CD4-positive, alpha-beta memory T cell (primary cell): ENCODE results near the gene SDHA. TPM values are rescaled to one million over a fixed set of nuclear protein-coding genes. Genes with fewer than 3 reads are reported as not detected.

Experiments used
- CTCF ChIA-PET: fragments of 350-600 bp; sonication (Branson Sonifier 250); formaldehyde crosslinking; loops from one replicate; lab custom pipeline; 2021; ENCODE audit warnings: inconsistent platforms; ENCODE audit not compliant: partially characterized antibody; lab: Charles Lee
- POLR2A ChIA-PET: fragments of 350-600 bp; sonication (Branson Sonifier 250); formaldehyde crosslinking; loops from one replicate; lab custom pipeline; 2021; ENCODE audit not compliant: partially characterized antibody; lab: Charles Lee
- DNase-seq, 5 donors: peaks; one replicate each; pipeline versions ENCODE4 v3.0.0 to v3.0.0-alpha.2; 2020 to 2022; ENCODE audit warnings: mixed read lengths in 1 of 5
- H3K27ac ChIP-seq: one replicate; pipeline ENCODE4 v1.7.0; 2013; ENCODE audit warnings: low read depth, low read length
- H3K27me3 ChIP-seq: 2 replicates; pipeline ENCODE4 v1.7.0; 2013; ENCODE audit warnings: mild to moderate bottlenecking, low read length, moderate library complexity; ENCODE audit not compliant: insufficient read depth
- H3K36me3 ChIP-seq: 2 replicates; pipeline ENCODE4 v1.7.0; 2013; ENCODE audit warnings: mild to moderate bottlenecking, low read length, moderate library complexity; ENCODE audit not compliant: insufficient read depth
- H3K4me1 ChIP-seq: 2 replicates; pipeline ENCODE4 v1.7.0; 2013; ENCODE audit warnings: mild to moderate bottlenecking, low read length, moderate library complexity; ENCODE audit not compliant: insufficient read depth
- H3K4me3 ChIP-seq, 2 donors: one replicate each; pipeline ENCODE4 v1.7.0; 2013; ENCODE audit warnings: low read length in 2 of 2, mild to moderate bottlenecking in 1 of 2
- H3K9me3 ChIP-seq, 2 donors: one replicate each; pipeline ENCODE4 v1.7.0; 2013; ENCODE audit warnings: low read length in 2 of 2, control low read depth in 1 of 2; ENCODE audit not compliant: control insufficient read depth in 1 of 2
- H3K27ac Mint-ChIP-seq, 7 donors: one replicate each; pipeline ENCODE4 v1.8.0; 2020 to 2021; ENCODE audit warnings: mixed read lengths in 7 of 7, mild to moderate bottlenecking in 6 of 7, inconsistent platforms in 3 of 7, moderate library complexity in 3 of 7
- H3K27me3 Mint-ChIP-seq, 2 donors: one replicate each; pipeline ENCODE4 v1.8.0; 2020 to 2021; ENCODE audit warnings: mixed read lengths in 2 of 2
- H3K36me3 Mint-ChIP-seq, 2 donors: one replicate each; pipeline ENCODE4 v1.8.0; 2020 to 2021; ENCODE audit warnings: mixed read lengths in 2 of 2, inconsistent platforms in 1 of 2, mild to moderate bottlenecking in 1 of 2
- H3K4me1 Mint-ChIP-seq, 4 donors: one replicate each; pipeline ENCODE4 v1.8.0; 2020 to 2021; ENCODE audit warnings: mixed read lengths in 4 of 4, mild to moderate bottlenecking in 1 of 4
- H3K4me3 Mint-ChIP-seq, 8 donors: one replicate each; pipeline ENCODE4 v1.8.0; 2020 to 2021; ENCODE audit warnings: mixed read lengths in 8 of 8, mild to moderate bottlenecking in 7 of 8, moderate library complexity in 6 of 8, inconsistent platforms in 3 of 8
- H3K9me3 Mint-ChIP-seq, 8 donors: one replicate each; pipeline ENCODE4 v1.8.0; 2020 to 2021; ENCODE audit warnings: mixed read lengths in 8 of 8, mild to moderate bottlenecking in 5 of 8, inconsistent platforms in 3 of 8, moderate library complexity in 1 of 8
- intact Hi-C: fragments of 100-400 bp; cut with micrococcal nuclease; formaldehyde crosslinking; loops from one replicate; pipeline ENCODE4 v1.15.1; 2023
- polyA plus RNA-seq, 2 donors: library from polyadenylated mRNA; unstranded; fragments of 300-500 nt; fragmentation: Illumina TruSeq; gene quantifications; one replicate each; pipeline ENCODE4 v1.2.3, GENCODE V29; 2021
- total RNA-seq, 2 experiments: library from RNA; stranded (reverse); gene quantifications; one replicate each; pipeline ENCODE4 v1.2.3, GENCODE V29; 2021

The SDHA gene
- total and polyA plus RNA-seq, 4 experiments from 2014 or later = 131 to 240 (median 175) TPM

DNA sequence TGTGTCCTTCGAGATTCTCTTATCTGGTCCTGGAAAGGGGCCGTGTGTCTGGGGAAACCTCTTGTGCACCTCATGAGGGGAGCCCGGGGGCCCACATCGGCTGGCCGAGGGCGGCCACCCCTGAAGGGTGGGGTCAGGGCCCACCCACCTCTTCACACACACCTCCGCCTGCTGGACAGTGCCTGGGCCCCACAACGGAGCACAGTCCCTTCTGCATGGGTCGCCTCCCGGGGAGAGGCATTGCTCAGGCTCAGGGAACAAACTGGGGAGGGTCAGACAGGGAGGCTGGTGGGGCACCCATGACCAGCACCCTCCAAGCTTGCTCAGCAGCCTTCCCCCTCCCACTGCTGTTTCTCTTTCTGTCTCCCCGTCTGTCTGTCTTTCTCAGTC lies 28.1 kb upstream of the SDHA start:
- peaks cover 6% of the 10 kb centered on the region for H3K27me3 ChIP-seq
- POLR2A ChIA-PET = no interaction called here
- H3K9me3 ChIP-seq = no peaks in the 10 kb centered on the region
- peaks cover 10% of the 10 kb centered on the region for H3K4me1 ChIP-seq
- no peak overlapping the region for H3K4me3 ChIP-seq
- H3K27me3 Mint-ChIP-seq = peaks cover 8 to 15% of the 10 kb centered on the region in 2 donors
- peaks cover 4 to 11% (median 7%) of the 10 kb centered on the region in 4 donors for H3K4me1 Mint-ChIP-seq
- DNase-seq = no peak
- no peak overlapping the region for H3K27ac ChIP-seq
- H3K9me3 Mint-ChIP-seq = peaks cover 0 to 3% (median 0%) of the 10 kb centered on the region in 8 donors
- H3K36me3 ChIP-seq = no peaks in the 10 kb centered on the region
- CTCF ChIA-PET = interaction anchor here (1.2 kb wide), 1 partner anchor 241 kb away, joined by 3 read pairs; no protein-coding TSS in a partner anchor
- peak overlapping the region in 1 of 7 donors; percentile 14 for H3K27ac Mint-ChIP-seq
- intact Hi-C loops = no loop called here
- no peaks in the 10 kb centered on the region for H3K36me3 Mint-ChIP-seq
- H3K4me3 Mint-ChIP-seq = no peak overlapping the region

DNA sequence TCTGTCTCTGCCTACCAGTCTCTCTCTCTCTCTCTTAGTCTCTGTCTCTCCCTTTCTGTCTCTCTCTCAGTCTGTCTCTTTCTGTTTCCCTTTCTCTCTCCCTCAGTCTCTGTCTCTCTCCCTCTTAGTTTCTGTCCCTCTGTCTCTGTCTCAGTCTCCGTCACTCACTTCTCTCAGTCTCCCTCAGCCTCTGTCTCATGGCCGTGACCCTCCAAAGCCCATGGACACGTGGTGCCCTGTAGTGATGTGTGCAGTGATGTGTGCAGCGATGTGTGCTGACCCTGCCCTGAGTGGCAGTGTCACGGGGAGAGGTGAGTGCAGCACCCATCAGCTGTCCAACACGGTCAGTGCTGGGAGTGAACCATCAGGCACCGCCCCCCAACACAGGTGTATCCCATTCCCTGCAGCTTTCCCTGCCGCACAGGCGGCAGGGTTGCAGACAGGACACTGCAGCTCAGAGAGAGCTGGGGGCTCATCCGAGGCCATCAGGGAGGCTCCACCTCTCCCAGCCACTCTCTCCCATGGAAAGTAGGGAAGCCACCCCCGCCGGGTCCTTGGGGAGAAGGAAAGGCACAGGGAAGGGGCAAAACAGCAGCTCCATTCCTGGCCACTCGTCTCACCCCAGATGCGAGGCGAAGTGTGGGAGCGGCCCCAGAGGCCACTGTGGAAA lies 27.6 kb upstream of the SDHA start:
- Mint-ChIP-seq H3K36me3 (no peaks in the 10 kb centered on the region), H3K27ac (peak overlapping the region in 1 of 7 donors; percentile 14), H3K4me3 (no peak overlapping the region), H3K9me3 (peaks cover 0 to 3% (median 0%) of the 10 kb centered on the region in 8 donors), H3K27me3 (peaks cover 8 to 15% of the 10 kb centered on the region in 2 donors), H3K4me1 (peaks cover 4 to 11% (median 7%) of the 10 kb centered on the region in 4 donors)
- Histone ChIP-seq H3K9me3 (no peaks in the 10 kb centered on the region), H3K4me3 (no peak overlapping the region), H3K27me3 (peaks cover 6% of the 10 kb centered on the region), H3K4me1 (peaks cover 10% of the 10 kb centered on the region), H3K36me3 (no peaks in the 10 kb centered on the region), H3K27ac (no peak overlapping the region)
- DNase-seq = no peak
- intact Hi-C loops = no loop called here
- CTCF ChIA-PET = interaction anchor here (0.8 to 1.2 kb wide), 2 partner anchors 13 to 240 kb away, joined by 3 read pairs; no protein-coding TSS in a partner anchor
- POLR2A ChIA-PET = interaction anchor here (1.2 kb wide), 1 partner anchor 28 kb away, joined by 3 read pairs; no protein-coding TSS in a partner anchor

DNA sequence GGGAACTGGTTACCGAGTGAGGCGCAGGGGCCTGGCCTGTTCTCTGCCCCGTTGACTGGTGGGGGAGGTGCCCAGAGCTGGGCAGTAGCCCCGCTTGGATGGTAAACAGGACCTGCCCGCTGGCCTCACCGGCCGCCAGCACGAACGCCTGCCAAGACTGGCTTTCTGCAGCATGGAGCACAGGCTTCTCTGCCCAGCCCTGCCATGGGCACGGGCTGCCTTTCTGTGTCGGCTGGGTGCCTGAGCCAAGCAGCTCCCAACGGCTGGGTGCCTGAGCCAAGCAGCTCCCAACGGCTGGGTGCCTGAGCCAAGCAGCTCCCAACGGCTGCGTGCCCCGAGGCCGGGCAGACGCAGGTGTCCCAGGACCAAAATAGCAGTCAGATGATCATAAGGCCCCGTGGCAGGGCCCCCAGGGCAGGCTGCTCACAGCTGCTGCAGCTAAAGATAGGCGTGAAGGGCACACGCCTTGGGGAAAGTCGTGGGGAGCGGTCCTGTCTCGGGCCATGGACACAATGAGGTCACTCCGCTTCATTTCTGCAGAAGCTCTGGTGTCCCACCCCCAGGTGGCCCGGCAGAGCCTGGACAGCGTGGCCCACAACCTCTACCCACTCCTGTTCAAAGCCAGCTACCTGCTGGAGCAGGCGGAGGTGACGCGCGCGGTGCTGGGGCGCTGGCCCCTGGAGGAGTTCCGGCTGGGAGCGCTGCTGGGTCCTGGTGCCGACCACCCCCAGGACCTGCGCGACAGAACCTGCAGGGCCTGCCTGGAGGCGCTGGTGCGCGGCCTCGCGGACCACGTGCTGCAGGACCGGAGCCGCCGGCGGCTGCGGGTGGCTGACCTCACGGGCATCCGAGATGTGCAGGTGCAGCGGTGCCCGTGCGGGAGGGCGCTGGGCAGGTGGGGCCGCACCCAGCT lies 26.8 kb upstream of the SDHA start, which contains the start of gene LRRC14B:
Gene LRRC14B (plus strand): TSS at position 460 of the 913 bp plus-strand sequence. CDS start 44 bp downstream, at position 504.
- ChIA-PET POLR2A (interaction anchor here (1.2 kb wide), 1 partner anchor 27 kb away, joined by 3 read pairs; no protein-coding TSS in a partner anchor), CTCF (interaction anchor here (0.8 to 1.2 kb wide), 2 partner anchors 13 to 240 kb away, joined by 3 read pairs; no protein-coding TSS in a partner anchor)
- H3K9me3 Mint-ChIP-seq = peaks cover 0 to 3% (median 0%) of the 10 kb centered on the region in 8 donors
- Histone ChIP-seq H3K27me3 (peaks cover 6% of the 10 kb centered on the region), H3K4me3 (no peak within 1 kb of the TSS), H3K27ac (no peak within 1 kb of the TSS), H3K4me1 (peaks cover 10% of the 10 kb centered on the region), H3K36me3 (no peaks in the 10 kb centered on the region), H3K9me3 (no peaks in the 10 kb centered on the region)
- no peaks in the 10 kb centered on the region for H3K36me3 Mint-ChIP-seq
- H3K27ac Mint-ChIP-seq = peak within 1 kb of the TSS in 1 of 7 donors; percentile 14
- DNase-seq = no peak
- peaks cover 8 to 15% of the 10 kb centered on the region in 2 donors for H3K27me3 Mint-ChIP-seq
- intact Hi-C loops = no loop called here
- peak within 1 kb of the TSS in 1 of 8 donors; percentile 5 for H3K4me3 Mint-ChIP-seq
- H3K4me1 Mint-ChIP-seq = peaks cover 4 to 11% (median 7%) of the 10 kb centered on the region in 4 donors

DNA sequence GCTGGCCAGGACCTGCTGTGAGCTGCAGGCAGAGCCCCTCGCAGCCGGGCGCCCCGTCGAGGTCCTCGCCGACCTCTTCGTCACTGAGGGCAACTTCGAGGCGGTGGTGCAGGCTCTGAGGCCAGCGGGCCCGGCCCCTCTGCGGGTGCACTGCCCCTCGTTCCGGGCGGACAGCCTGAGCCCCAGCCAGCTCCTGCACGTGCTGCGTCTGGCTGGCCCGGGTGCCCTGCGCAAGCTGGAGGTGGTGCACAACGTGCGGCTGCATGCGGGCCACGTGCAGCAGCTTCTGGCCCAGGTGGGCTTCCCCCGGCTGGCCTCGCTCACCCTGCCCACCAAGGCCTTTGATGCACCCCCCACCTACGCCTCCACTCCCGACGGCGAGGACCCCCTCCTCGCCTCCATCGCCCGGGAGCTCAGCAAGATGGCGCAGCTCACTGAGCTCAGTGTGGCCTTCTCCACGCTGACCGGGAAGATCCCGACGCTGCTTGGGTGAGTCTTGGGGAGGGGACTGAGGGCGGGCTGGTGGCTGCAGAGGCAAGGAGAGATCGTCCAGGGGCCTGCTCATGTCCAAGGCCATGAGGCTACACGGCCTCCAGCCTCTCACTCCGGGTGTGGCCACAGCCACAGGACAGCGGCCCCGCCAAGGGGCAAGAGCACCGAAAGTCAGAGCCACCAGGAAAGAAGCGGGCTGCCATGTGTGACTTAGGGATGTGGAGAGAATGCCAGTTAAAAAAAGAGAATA lies 26.0 kb upstream of the SDHA start:
- Histone ChIP-seq H3K27me3 (peaks cover 6% of the 10 kb centered on the region), H3K9me3 (no peaks in the 10 kb centered on the region), H3K4me3 (no peak overlapping the region), H3K36me3 (no peaks in the 10 kb centered on the region), H3K27ac (no peak overlapping the region), H3K4me1 (peaks cover 10% of the 10 kb centered on the region)
- DNase-seq = no peak
- Mint-ChIP-seq H3K27ac (no peak overlapping the region), H3K27me3 (peaks cover 8 to 15% of the 10 kb centered on the region in 2 donors), H3K9me3 (peaks cover 0 to 3% (median 0%) of the 10 kb centered on the region in 8 donors), H3K4me3 (no peak overlapping the region), H3K4me1 (peaks cover 4 to 11% (median 7%) of the 10 kb centered on the region in 4 donors), H3K36me3 (no peaks in the 10 kb centered on the region)
- ChIA-PET CTCF (no interaction called here), POLR2A (no interaction called here)
- intact Hi-C loops = no loop called here

DNA sequence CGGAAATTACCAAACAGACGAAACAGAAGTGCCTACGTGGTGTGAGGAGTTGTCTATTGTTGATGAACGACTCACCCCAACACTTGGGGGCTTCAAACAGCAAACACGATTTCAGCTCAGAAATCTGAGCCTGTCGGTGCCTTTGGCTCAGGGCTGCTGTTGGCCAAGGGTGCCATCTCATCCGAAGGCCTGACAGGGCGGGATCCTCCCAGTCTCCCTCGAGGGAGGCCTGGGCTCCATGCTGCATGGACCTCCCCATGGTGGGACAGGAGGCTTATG lies 25.5 kb upstream of the SDHA start:
- DNase-seq = no peak
- H3K4me3 ChIP-seq = no peak overlapping the region
- ChIA-PET CTCF (no interaction called here), POLR2A (no interaction called here)
- no peaks in the 10 kb centered on the region for H3K9me3 ChIP-seq
- no peak overlapping the region for H3K4me3 Mint-ChIP-seq
- no peaks in the 10 kb centered on the region for H3K36me3 Mint-ChIP-seq
- peaks cover 10% of the 10 kb centered on the region for H3K4me1 ChIP-seq
- peaks cover 4 to 11% (median 7%) of the 10 kb centered on the region in 4 donors for H3K4me1 Mint-ChIP-seq
- peaks cover 0 to 3% (median 0%) of the 10 kb centered on the region in 8 donors for H3K9me3 Mint-ChIP-seq
- no peaks in the 10 kb centered on the region for H3K36me3 ChIP-seq
- H3K27me3 Mint-ChIP-seq = peaks cover 8 to 15% of the 10 kb centered on the region in 2 donors
- intact Hi-C loops = no loop called here
- H3K27me3 ChIP-seq = peaks cover 6% of the 10 kb centered on the region
- H3K27ac ChIP-seq = no peak overlapping the region
- H3K27ac Mint-ChIP-seq = no peak overlapping the region

DNA sequence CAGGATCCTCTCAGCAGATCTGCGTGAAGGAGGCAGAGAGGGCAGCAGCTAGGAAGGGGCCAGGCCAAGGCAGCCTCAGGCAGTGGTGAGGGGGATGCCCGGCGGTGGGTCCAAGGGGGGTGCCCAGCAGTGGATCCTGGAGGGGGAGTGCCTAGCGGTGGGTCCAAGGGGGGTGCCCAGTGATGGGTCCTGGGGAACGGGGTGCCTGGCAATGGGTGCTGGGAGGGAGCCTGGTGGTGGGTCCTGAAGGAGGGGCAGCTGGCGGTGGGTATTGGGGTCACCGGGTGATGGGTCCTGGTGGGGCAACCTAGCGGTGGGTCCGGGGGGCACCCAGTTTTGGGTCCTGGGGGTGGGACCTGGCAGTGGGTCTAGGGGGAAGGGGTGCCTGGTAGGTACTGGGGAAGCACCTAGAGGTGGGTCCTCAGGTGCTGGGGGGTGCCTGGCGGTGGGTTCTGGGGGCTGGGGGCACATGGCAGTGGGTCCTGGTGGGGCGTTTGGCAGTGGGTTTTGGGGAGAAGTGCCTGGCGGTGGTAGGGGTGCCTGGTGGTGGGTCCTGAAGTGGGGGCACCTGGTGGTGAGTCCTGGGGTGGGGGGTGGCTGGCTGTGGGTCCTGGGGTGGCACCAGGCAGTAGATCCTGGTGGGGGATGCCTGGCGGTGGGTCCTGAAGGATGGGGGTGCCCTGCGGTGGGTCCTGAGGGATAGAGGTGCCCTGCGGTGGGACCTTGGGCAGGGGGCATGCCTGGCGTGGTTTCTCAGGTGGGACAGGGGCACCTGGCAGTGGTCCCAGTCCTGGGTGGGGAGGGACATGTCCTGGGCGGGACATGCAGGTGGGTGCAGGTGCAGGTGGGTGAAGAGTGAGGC lies 24.9 kb upstream of the SDHA start:
- H3K36me3 Mint-ChIP-seq = no peaks in the 10 kb centered on the region
- CTCF ChIA-PET = no interaction called here
- peaks cover 8% of the 10 kb centered on the region for H3K4me1 ChIP-seq
- H3K9me3 Mint-ChIP-seq = peaks cover 0 to 3% (median 0%) of the 10 kb centered on the region in 8 donors
- H3K36me3 ChIP-seq = no peaks in the 10 kb centered on the region
- intact Hi-C loops = no loop called here
- H3K27me3 Mint-ChIP-seq = peaks cover 8 to 14% of the 10 kb centered on the region in 2 donors
- no peak overlapping the region for H3K4me3 Mint-ChIP-seq
- no peak overlapping the region for H3K27ac ChIP-seq
- H3K4me1 Mint-ChIP-seq = peaks cover 4 to 10% (median 7%) of the 10 kb centered on the region in 4 donors
- DNase-seq = no peak
- no peak overlapping the region for H3K4me3 ChIP-seq
- POLR2A ChIA-PET = no interaction called here
- peaks cover 6% of the 10 kb centered on the region for H3K27me3 ChIP-seq
- H3K9me3 ChIP-seq = no peaks in the 10 kb centered on the region
- no peak overlapping the region for H3K27ac Mint-ChIP-seq
